Fibroblast of villous mesenchyme (primary cell): Measurements from ENCODE around the gene GEMIN7. TPM values are rescaled to one million over a fixed set of nuclear protein-coding genes. Genes with fewer than 3 reads are reported as not detected.

Experiments used
- DNase-seq: peaks from one replicate; pipeline ENCODE4 v3.0.0-alpha.2; 2010; ENCODE audit warnings: low read depth
- H3K4me3 ChIP-seq: 2 replicates; pipeline ENCODE4 v1.5.1; 2011; ENCODE audit warnings: low read depth, mild to moderate bottlenecking, low read length
- total RNA-seq: library from RNA; depleted of rRNA; stranded (reverse); fragments of >200 nt; gene quantifications from 2 replicates; pipeline ENCODE4 v1.2.3, GENCODE V29; 2012
- TF ChIP-seq, protein P1 (sequence below): IDR thresholded peaks from 2 replicates; pipeline ENCODE4 v1.5.1; 2012; ENCODE audit warnings: low read depth, mild to moderate bottlenecking, low read length; ENCODE audit not compliant: insufficient read depth

Gene GEMIN7
- 16.0 and 24.2 TPM in 2 replicates for total RNA-seq

DNA sequence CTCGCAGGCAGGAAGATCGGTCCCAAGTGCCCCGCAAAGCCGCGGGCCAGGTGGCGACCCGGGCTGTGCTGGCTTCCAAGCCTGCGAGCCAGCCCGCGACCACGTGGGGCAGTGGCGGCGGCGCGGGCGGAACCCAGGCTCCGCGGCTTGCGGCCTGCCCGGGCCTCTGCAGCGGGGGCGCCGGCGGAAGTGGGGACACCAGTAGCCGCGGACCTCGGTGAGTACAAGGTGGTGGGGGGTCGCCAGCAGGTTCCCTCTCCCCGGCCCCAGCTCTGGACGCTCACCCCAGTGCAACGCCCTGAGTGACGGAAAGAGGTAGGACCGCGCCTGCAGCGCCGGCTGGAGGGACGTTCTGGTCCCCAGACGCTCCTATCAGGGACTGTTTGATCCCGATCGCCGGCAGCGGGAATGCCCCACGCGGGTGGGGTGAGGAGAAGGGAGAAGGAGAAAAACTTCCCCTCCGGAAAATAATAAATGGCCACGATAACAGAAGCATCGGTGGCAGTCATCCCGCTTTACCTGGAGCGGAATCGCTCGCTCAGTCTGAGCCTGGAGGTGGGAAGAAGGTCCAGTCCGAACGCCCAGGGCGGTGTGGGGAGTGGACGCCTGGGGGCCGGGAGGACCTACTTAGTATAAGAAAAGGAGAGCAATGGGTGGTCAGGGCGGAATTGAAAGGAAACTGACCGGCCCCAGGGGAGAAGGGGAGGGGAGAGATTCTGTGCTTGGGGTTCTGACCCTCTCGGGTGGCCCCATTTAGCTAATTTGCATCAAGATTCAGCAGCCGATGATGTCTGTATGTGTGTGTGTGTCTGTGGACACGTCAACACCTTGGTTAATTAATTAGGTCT, at the start of gene GEMIN7:
Gene GEMIN7 (plus strand): TSS at position 198 of the 848 bp plus-strand sequence. CDS start 10,855 bp downstream, outside the sequence.
- DNase-seq = peak; percentile 74
- TF ChIP-seq, protein P1, sequence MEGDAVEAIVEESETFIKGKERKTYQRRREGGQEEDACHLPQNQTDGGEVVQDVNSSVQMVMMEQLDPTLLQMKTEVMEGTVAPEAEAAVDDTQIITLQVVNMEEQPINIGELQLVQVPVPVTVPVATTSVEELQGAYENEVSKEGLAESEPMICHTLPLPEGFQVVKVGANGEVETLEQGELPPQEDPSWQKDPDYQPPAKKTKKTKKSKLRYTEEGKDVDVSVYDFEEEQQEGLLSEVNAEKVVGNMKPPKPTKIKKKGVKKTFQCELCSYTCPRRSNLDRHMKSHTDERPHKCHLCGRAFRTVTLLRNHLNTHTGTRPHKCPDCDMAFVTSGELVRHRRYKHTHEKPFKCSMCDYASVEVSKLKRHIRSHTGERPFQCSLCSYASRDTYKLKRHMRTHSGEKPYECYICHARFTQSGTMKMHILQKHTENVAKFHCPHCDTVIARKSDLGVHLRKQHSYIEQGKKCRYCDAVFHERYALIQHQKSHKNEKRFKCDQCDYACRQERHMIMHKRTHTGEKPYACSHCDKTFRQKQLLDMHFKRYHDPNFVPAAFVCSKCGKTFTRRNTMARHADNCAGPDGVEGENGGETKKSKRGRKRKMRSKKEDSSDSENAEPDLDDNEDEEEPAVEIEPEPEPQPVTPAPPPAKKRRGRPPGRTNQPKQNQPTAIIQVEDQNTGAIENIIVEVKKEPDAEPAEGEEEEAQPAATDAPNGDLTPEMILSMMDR = no peak
- H3K4me3 ChIP-seq = peak within 1 kb of the TSS; percentile 97

- no peak for DNase-seq
- H3K4me3 ChIP-seq = no peak overlapping the region
- TF ChIP-seq, protein P1 = no peak
Observed at GRCh38 chr19:45030825-45031224, 48.2 kb upstream of the GEMIN7 start.

GRCh38 chr19:45032421-45032820, 46.6 kb upstream of the GEMIN7 start:
- no peak overlapping the region for H3K4me3 ChIP-seq
- TF ChIP-seq, protein P1 = no peak

GRCh38 chr19:45035755-45036154, 43.3 kb upstream of the GEMIN7 start:
- TF ChIP-seq, protein P1 = no peak
- H3K4me3 ChIP-seq = no peak overlapping the region
- no peak for DNase-seq

More at GRCh38 chr19:45032421-45032820, 46.6 kb upstream of the GEMIN7 start:
- no peak for DNase-seq

DNA sequence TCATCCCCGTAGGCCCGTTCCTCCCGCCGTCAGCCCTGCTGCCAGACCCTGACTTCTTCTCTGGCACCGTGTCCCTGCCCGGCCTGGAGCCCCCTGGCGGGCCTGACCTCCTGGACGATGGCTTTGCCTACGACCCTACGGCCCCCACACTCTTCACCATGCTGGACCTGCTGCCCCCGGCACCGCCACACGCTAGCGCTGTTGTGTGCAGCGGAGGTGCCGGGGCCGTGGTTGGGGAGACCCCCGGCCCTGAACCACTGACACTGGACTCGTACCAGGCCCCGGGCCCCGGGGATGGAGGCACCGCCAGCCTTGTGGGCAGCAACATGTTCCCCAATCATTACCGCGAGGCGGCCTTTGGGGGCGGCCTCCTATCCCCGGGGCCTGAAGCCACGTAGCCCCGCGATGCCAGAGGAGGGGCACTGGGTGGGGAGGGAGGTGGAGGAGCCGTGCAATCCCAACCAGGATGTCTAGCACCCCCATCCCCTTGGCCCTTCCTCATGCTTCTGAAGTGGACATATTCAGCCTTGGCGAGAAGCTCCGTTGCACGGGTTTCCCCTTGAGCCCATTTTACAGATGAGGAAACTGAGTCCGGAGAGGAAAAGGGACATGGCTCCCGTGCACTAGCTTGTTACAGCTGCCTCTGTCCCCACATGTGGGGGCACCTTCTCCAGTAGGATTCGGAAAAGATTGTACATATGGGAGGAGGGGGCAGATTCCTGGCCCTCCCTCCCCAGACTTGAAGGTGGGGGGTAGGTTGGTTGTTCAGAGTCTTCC, 41.5 kb upstream of the GEMIN7 start:
- TF ChIP-seq, protein P1 = no peak
- no peak overlapping the region for H3K4me3 ChIP-seq
- no peak for DNase-seq

GRCh38 chr19:45038931-45039893, 39.8 kb upstream of the GEMIN7 start, which contains the start of gene CLASRP:
Gene CLASRP, plus strand, starts transcription at chr19:45039045. Its CDS starts 1,168 bp downstream, at chr19:45040213.
- H3K4me3 ChIP-seq = peak within 1 kb of the TSS; percentile 96

More at GRCh38 chr19:45038931-45039893, 39.8 kb upstream of the GEMIN7 start, which contains the start of gene CLASRP:
- DNase-seq = peak; percentile 93
- TF ChIP-seq, protein P1 = no peak
